Measurements from ENCODE around the gene HSFX3. TPM values are rescaled to one million over a fixed set of nuclear protein-coding genes. Genes with fewer than 3 reads are reported as not detected.
A peak's percentile ranks its signal among the peaks of the same experiment; 100 is the strongest.

The HSFX3 gene
- total and polyA plus RNA-seq, 2 of the 13 experiments (the other 11 are each of a cell fraction or from before 2014, with no cell fraction given) = not detected

DNA sequence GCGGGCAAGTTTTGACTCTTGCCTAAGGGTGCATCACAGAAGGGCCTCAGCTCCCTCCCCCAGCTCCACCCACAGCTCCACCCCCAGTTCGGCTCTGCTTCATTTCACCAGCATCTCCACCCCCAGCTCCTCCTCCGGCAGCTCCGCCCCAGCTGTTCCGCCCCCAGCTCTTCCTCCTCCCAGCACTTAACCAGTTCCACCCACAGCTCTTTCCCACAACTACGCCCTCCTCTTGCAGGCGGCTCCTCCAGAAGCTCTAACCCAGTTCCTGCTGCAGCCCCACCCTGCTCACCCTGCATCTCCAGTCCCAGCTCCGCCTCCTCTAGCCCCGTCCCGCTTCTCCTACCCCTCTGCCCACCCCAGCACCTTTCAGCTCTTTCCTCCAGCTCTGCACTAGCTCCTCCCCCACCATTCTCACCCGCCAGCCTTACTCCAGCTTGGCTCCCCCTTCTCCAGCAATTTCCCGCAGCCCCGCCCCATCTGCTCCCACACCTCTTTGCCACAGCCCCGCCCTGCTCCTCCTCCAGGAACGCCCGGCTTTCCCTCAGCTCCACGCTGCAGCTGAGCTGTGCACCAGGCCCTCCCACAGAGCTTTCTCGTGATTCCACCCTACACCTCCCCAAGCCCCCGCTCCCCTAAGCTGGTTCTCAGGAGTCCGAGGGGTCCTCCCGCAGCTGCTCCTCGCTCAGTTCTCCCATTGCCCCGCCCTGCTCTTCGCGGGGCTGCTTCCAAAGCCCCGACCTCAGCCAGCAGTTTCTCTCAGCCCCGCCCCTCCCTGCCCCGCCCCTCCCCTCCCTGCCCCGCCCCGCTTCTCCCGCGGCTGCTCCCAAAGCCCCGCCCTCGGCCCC is 10.2 kb downstream of the HSFX3 start:
- in situ Hi-C loops (cut with HindIII; ENCODE audit: extremely low pct_ligation_motif_present, low pct_unique_long_range_greater_than_20kb) = no loop called here
- 3% methylated on average over 26 of the region's 34 CpGs for WGBS (ENCODE audit: low lambda C conversion rate)
- POLR2A ChIA-PET = interaction anchor here (1.1 to 2.1 kb wide), 5 partner anchors 10 to 1655 kb away, joined by 3 to 16 read pairs (median 5); partner anchors contain the start of genes EOLA2 and IDS
- no peak for TF ChIP-seq BRF2 (CRISPR knock-in tag; IDR thresholded peaks at IDR 0.05)
- no peak for TF ChIP-seq ZNF18 (CRISPR knock-in tag; IDR thresholded peaks at IDR 0.05; ENCODE audit: insufficient replicate concordance)
- TF ChIP-seq ZNF432 (CRISPR knock-in tag; IDR thresholded peaks at IDR 0.05; ENCODE audit: borderline replicate concordance) = no peak
- peak; percentile 47; the same call in 1 of the 2 replicates for TF ChIP-seq ZNF263 (CRISPR knock-in tag; IDR thresholded peaks at IDR 0.05)
- TF ChIP-seq IRX3 (CRISPR knock-in tag; IDR thresholded peaks at IDR 0.05; ENCODE audit: borderline replicate concordance, low read depth) = no peak
- peak; percentile 16; the same call in 1 of the 2 replicates for TF ChIP-seq ZNF687 (CRISPR knock-in tag; IDR thresholded peaks at IDR 0.05)
- no peak for TF ChIP-seq MLLT10 (CRISPR knock-in tag; IDR thresholded peaks at IDR 0.05)
- no peak for TF ChIP-seq KLF15 (CRISPR knock-in tag; IDR thresholded peaks at IDR 0.05; ENCODE audit: borderline replicate concordance)
- no peak for TF ChIP-seq SALL2 (CRISPR knock-in tag; IDR thresholded peaks at IDR 0.05)
- TF ChIP-seq, protein P1, sequence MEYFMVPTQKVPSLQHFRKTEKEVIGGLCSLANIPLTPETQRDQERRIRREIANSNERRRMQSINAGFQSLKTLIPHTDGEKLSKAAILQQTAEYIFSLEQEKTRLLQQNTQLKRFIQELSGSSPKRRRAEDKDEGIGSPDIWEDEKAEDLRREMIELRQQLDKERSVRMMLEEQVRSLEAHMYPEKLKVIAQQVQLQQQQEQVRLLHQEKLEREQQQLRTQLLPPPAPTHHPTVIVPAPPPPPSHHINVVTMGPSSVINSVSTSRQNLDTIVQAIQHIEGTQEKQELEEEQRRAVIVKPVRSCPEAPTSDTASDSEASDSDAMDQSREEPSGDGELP (IDR thresholded peaks at IDR 0.05; ENCODE audit: borderline replicate concordance, low read depth) = 0 out of 2 replicates have a peak, but pooled peaks have one; percentile 30
- TF ChIP-seq, protein P2, sequence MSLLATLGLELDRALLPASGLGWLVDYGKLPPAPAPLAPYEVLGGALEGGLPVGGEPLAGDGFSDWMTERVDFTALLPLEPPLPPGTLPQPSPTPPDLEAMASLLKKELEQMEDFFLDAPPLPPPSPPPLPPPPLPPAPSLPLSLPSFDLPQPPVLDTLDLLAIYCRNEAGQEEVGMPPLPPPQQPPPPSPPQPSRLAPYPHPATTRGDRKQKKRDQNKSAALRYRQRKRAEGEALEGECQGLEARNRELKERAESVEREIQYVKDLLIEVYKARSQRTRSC (CRISPR knock-in tag; IDR thresholded peaks at IDR 0.05; ENCODE audit: low read depth) = no peak
- TF ChIP-seq HNRNPLL (IDR thresholded peaks at IDR 0.05; ENCODE audit: low read depth, low read length, poor library complexity, severe bottlenecking) = peak; percentile 26
- no peak for TF ChIP-seq SUZ12 (IDR thresholded peaks at IDR 0.05; ENCODE audit: low read depth, low read length)
- no peak for TF ChIP-seq ZNF264 (CRISPR knock-in tag; IDR thresholded peaks at IDR 0.05)

More for the DNA sequence above, 10.2 kb downstream of the HSFX3 start:
- CTCF ChIA-PET (ENCODE audit: low intra/inter-chr PET ratio, low total read pairs) = no interaction called here
- Histone ChIP-seq H3K36me3 (replicated peaks in 1 of 2; ENCODE audit: control insufficient read depth in 1 of 2, insufficient read depth in 2 of 2, low read length in 2 of 2) (no peaks in the 10 kb centered on the region), H2AFZ (ENCODE audit: low read length) (no peak overlapping the region), H3K4me2 (ENCODE audit: low read depth, low read length) (peak overlapping the region; percentile 65), H3K79me2 (ENCODE audit: insufficient read depth, low read length) (no peaks in the 10 kb centered on the region), H3K4me1 (ENCODE audit: insufficient read depth, low read length) (no peaks in the 10 kb centered on the region), H3K4me3 (replicated peaks in 1 of 3; ENCODE audit: insufficient read depth in 1 of 3, low read depth in 2 of 3, low read length in 3 of 3) (peak overlapping the region; percentile 45 to 66 (median 63)), H3K27ac (ENCODE audit: extremely low read length, insufficient read depth, low read length) (peak overlapping the region; percentile 57), H3K9me3 (ENCODE audit: low read length) (no peaks in the 10 kb centered on the region), H4K20me1 (ENCODE audit: insufficient read depth, low read length) (no peaks in the 10 kb centered on the region), H3K27me3 (ENCODE audit: control insufficient read depth in 1 of 2, insufficient read depth in 2 of 2, low read length in 2 of 2) (no peaks in the 10 kb centered on the region), H3K9ac (ENCODE audit: insufficient read depth, low read depth, low read length) (no peak overlapping the region)
- intact Hi-C loops (cut with micrococcal nuclease; ENCODE audit: unreplicated experiment) = loop anchor here (1.0 kb wide), 1 partner anchor 27 kb away; no protein-coding TSS in a partner anchor
- DNase-seq (ENCODE audit: low spot score) (peak; percentile 81), ATAC-seq (peak; percentile 66), FAIRE-seq (peak; percentile 90)
- BruUV-seq (replicated peaks) = no TSS peak
